ENCODE results near the gene JAML. TPM values are rescaled to one million over a fixed set of nuclear protein-coding genes. Genes with fewer than 3 reads are reported as not detected.
A peak's percentile ranks its signal among the peaks of the same experiment; 100 is the strongest.

Gene JAML
- total and polyA plus RNA-seq, 2 experiments from 2014 or later: 0.56 to 1.0 TPM

DNA sequence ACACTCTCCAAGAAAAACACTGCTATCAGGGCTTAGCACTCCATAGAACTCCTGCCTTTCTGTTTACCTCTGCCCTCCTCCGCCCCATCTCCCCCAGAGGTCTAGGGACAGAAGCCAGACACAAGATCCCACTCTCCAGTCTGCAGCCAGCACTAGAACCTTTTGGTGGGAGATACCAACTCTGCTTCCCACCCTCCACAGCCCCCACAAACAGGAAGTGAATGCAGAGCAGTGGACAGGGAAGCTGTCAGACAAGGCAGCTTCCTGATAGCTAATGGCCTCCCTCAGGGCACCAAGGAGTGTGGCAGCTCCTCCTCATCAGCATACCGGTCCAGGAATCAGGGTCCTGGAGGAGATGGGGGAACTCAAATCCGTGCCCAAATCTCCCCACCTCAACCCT is 77.3 kb downstream of the JAML start (continued):
- TF ChIP-seq, protein P1, sequence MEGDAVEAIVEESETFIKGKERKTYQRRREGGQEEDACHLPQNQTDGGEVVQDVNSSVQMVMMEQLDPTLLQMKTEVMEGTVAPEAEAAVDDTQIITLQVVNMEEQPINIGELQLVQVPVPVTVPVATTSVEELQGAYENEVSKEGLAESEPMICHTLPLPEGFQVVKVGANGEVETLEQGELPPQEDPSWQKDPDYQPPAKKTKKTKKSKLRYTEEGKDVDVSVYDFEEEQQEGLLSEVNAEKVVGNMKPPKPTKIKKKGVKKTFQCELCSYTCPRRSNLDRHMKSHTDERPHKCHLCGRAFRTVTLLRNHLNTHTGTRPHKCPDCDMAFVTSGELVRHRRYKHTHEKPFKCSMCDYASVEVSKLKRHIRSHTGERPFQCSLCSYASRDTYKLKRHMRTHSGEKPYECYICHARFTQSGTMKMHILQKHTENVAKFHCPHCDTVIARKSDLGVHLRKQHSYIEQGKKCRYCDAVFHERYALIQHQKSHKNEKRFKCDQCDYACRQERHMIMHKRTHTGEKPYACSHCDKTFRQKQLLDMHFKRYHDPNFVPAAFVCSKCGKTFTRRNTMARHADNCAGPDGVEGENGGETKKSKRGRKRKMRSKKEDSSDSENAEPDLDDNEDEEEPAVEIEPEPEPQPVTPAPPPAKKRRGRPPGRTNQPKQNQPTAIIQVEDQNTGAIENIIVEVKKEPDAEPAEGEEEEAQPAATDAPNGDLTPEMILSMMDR (conservative IDR thresholded peaks at IDR 0.05; ENCODE audit: low read depth in 2 of 2): no peak
- TF ChIP-seq EZH2phosphoT487 (IDR thresholded peaks at IDR 0.05; ENCODE audit: unreplicated experiment): no peak
- no peak for TF ChIP-seq STAT1 (IDR thresholded peaks at IDR 0.05; ENCODE audit: unreplicated experiment)
- no peak for TF ChIP-seq CREB1 (CRISPR knock-in tag; IDR thresholded peaks at IDR 0.05; ENCODE audit: low read depth)
- TF ChIP-seq ZNF331 (CRISPR knock-in tag; IDR thresholded peaks at IDR 0.05; ENCODE audit: low read depth): no peak
- TF ChIP-seq, protein P2, sequence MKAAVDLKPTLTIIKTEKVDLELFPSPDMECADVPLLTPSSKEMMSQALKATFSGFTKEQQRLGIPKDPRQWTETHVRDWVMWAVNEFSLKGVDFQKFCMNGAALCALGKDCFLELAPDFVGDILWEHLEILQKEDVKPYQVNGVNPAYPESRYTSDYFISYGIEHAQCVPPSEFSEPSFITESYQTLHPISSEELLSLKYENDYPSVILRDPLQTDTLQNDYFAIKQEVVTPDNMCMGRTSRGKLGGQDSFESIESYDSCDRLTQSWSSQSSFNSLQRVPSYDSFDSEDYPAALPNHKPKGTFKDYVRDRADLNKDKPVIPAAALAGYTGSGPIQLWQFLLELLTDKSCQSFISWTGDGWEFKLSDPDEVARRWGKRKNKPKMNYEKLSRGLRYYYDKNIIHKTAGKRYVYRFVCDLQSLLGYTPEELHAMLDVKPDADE (IDR thresholded peaks at IDR 0.05): no peak
- no peak for TF ChIP-seq NANOG (IDR thresholded peaks at IDR 0.05; ENCODE audit: borderline replicate concordance)

DNA sequence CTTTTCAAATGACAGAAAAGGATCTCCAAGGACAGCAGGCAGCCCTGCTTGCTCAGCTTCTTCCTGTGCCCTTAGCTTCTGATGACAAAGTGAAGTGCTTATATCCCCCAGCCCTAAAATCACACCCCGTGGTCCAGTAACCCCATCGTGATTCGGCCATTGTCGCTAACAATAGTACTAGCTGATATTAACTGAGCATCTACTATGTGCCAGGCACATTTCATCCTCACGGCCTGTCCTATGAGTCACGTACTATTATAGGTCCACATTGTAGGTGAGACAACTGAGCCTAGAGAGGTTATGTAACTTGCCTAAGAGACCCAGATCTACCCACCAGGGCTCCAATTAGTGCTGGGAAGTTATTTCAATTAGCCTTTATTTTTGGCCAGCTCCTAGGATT is 78.3 kb downstream of the JAML start:
- Histone ChIP-seq H3K4me2 (peak overlapping the region; percentile 86), H2AFZ (no peak overlapping the region), H3F3A (replicated peaks; ENCODE audit: low read depth) (no peaks in the 10 kb centered on the region), H3K27me3 (ENCODE audit: insufficient read depth) (peaks cover 84% of the 10 kb centered on the region), H3K9me2 (ENCODE audit: insufficient read depth) (no peaks in the 10 kb centered on the region), H4K20me1 (replicated peaks; ENCODE audit: insufficient read depth) (0 out of 2 replicates have a peak, but pooled peaks cover 3% of the 10 kb centered on the region), H3K27ac (ENCODE audit: low read depth) (no peak overlapping the region), H3K4me3 (peak overlapping the region; percentile 76), H3K4me1 (ENCODE audit: insufficient read depth) (peaks cover 31% of the 10 kb centered on the region), H3K79me2 (replicated peaks; ENCODE audit: insufficient read depth) (no peaks in the 10 kb centered on the region), H3K36me3 (ENCODE audit: insufficient read depth) (no peaks in the 10 kb centered on the region)
- Mint-ChIP-seq H3K4me3 (peak overlapping the region; percentile 70), H3K36me3 (ENCODE audit: low read depth) (no peaks in the 10 kb centered on the region), H3K9me3 (no peaks in the 10 kb centered on the region), H3K27ac (no peak overlapping the region), H3K27me3 (ENCODE audit: insufficient read depth, low read depth, poor library complexity) (peaks cover 44% of the 10 kb centered on the region), H3K4me1 (peaks cover 41% of the 10 kb centered on the region)
- ATAC-seq: no peak
- DNase-seq (ENCODE audit: low spot score): no peak
- TF ChIP-seq, protein P1 (conservative IDR thresholded peaks at IDR 0.05; ENCODE audit: low read depth in 2 of 2): no peak
- TF ChIP-seq EZH2 (IDR thresholded peaks at IDR 0.05; ENCODE audit: low read depth, unreplicated experiment) (no peak), STAT1 (IDR thresholded peaks at IDR 0.05; ENCODE audit: unreplicated experiment) (no peak), EZH2phosphoT487 (IDR thresholded peaks at IDR 0.05; ENCODE audit: unreplicated experiment) (no peak), NANOG (IDR thresholded peaks at IDR 0.05; ENCODE audit: borderline replicate concordance) (no peak), ZNF114 (CRISPR knock-in tag; IDR thresholded peaks at IDR 0.05) (no peak)
- TF ChIP-seq, protein P2 (IDR thresholded peaks at IDR 0.05): no peak
- TF ChIP-seq, protein P3, sequence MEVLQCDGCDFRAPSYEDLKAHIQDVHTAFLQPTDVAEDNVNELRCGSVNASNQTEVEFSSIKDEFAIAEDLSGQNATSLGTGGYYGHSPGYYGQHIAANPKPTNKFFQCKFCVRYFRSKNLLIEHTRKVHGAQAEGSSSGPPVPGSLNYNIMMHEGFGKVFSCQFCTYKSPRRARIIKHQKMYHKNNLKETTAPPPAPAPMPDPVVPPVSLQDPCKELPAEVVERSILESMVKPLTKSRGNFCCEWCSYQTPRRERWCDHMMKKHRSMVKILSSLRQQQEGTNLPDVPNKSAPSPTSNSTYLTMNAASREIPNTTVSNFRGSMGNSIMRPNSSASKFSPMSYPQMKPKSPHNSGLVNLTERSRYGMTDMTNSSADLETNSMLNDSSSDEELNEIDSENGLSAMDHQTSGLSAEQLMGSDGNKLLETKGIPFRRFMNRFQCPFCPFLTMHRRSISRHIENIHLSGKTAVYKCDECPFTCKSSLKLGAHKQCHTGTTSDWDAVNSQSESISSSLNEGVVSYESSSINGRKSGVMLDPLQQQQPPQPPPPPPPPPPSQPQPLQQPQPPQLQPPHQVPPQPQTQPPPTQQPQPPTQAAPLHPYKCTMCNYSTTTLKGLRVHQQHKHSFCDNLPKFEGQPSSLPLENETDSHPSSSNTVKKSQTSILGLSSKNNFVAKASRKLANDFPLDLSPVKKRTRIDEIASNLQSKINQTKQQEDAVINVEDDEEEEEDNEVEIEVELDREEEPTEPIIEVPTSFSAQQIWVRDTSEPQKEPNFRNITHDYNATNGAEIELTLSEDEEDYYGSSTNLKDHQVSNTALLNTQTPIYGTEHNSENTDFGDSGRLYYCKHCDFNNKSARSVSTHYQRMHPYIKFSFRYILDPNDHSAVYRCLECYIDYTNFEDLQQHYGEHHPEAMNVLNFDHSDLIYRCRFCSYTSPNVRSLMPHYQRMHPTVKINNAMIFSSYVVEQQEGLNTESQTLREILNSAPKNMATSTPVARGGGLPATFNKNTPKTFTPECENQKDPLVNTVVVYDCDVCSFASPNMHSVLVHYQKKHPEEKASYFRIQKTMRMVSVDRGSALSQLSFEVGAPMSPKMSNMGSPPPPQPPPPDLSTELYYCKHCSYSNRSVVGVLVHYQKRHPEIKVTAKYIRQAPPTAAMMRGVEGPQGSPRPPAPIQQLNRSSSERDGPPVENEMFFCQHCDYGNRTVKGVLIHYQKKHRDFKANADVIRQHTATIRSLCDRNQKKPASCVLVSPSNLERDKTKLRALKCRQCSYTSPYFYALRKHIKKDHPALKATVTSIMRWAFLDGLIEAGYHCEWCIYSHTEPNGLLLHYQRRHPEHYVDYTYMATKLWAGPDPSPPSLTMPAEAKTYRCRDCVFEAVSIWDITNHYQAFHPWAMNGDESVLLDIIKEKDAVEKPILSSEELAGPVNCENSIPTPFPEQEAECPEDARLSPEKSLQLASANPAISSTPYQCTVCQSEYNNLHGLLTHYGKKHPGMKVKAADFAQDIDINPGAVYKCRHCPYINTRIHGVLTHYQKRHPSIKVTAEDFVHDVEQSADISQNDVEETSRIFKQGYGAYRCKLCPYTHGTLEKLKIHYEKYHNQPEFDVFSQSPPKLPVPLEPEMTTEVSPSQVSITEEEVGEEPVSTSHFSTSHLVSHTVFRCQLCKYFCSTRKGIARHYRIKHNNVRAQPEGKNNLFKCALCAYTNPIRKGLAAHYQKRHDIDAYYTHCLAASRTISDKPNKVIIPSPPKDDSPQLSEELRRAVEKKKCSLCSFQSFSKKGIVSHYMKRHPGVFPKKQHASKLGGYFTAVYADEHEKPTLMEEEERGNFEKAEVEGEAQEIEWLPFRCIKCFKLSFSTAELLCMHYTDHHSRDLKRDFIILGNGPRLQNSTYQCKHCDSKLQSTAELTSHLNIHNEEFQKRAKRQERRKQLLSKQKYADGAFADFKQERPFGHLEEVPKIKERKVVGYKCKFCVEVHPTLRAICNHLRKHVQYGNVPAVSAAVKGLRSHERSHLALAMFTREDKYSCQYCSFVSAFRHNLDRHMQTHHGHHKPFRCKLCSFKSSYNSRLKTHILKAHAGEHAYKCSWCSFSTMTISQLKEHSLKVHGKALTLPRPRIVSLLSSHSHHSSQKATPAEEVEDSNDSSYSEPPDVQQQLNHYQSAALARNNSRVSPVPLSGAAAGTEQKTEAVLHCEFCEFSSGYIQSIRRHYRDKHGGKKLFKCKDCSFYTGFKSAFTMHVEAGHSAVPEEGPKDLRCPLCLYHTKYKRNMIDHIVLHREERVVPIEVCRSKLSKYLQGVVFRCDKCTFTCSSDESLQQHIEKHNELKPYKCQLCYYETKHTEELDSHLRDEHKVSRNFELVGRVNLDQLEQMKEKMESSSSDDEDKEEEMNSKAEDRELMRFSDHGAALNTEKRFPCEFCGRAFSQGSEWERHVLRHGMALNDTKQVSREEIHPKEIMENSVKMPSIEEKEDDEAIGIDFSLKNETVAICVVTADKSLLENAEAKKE (CRISPR knock-in tag; IDR thresholded peaks at IDR 0.05): no peak
